ENCODE results near the gene ZNF850. TPM values are rescaled to one million over a fixed set of nuclear protein-coding genes. Genes with fewer than 3 reads are reported as not detected.

ZNF850 gene
- total RNA-seq, 4 donors from 2014 or later: 1.9 to 3.3 (median 2.5) TPM

DNA sequence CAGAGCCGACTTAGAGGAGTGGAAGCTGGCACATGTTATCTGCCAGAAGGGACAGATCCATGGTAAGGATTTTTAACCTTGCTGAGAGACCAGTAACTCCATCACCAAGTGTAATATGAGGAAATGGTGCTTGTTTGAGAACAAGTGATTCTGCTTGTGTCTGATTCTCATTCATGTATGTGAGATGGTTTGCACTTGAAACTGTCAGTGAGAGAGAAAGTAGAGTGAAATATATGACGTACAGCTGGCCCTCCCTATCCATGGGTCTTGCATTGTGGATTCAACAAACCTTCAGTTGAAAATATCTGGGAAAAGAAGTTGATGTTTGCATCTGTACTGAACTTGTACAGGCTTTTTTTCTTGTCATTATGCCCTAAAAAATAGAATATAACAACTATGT, 104.0 kb downstream of the ZNF850 start:
- H3K9me3 ChIP-seq: peaks cover 0 to 29% (median 0%) of the 10 kb centered on the region in 4 donors
- no peaks in the 10 kb centered on the region for H3K27me3 ChIP-seq
- no peak overlapping the region for H3K27ac ChIP-seq
- no peak for DNase-seq
- TF ChIP-seq POLR2A (IDR thresholded peaks at IDR 0.05): no peak
- H3K36me3 ChIP-seq: peaks cover 0 to 16% (median 0%) of the 10 kb centered on the region in 3 donors
- peaks cover 0 to 6% (median 0%) of the 10 kb centered on the region in 4 donors for H3K4me1 ChIP-seq
- H3K4me3 ChIP-seq: no peak overlapping the region

DNA sequence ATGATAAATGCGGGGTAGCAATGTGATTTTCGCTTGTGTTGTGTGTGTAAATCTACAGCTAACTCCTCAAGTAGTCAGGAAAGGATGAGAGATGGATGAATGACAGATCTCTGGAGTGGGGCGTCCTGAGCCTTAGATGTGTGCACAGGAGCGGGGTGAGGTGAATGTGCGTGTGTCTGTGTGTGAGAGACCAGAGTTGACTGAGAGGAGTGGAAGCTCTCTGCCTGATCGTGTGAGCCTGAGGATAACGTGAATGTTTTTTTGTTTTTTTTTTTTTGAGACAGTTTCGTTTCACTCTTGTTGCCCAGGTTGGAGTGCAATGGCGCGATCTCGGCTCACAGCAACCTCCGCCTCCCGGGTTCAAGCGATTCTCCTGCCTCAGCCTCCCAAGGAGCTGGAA, 106.8 kb downstream of the ZNF850 start:
- Histone ChIP-seq H3K4me1 (peaks cover 0 to 6% (median 0%) of the 10 kb centered on the region in 4 donors), H3K27me3 (no peaks in the 10 kb centered on the region), H3K27ac (no peak overlapping the region), H3K4me3 (peak overlapping the region; percentile 55 to 74 (median 65)), H3K9me3 (peaks cover 0 to 18% (median 0%) of the 10 kb centered on the region in 4 donors), H3K36me3 (peaks cover 0 to 37% (median 0%) of the 10 kb centered on the region in 3 donors)
- no peak for DNase-seq
- TF ChIP-seq POLR2A (IDR thresholded peaks at IDR 0.05): no peak
- TF ChIP-seq, protein P1, sequence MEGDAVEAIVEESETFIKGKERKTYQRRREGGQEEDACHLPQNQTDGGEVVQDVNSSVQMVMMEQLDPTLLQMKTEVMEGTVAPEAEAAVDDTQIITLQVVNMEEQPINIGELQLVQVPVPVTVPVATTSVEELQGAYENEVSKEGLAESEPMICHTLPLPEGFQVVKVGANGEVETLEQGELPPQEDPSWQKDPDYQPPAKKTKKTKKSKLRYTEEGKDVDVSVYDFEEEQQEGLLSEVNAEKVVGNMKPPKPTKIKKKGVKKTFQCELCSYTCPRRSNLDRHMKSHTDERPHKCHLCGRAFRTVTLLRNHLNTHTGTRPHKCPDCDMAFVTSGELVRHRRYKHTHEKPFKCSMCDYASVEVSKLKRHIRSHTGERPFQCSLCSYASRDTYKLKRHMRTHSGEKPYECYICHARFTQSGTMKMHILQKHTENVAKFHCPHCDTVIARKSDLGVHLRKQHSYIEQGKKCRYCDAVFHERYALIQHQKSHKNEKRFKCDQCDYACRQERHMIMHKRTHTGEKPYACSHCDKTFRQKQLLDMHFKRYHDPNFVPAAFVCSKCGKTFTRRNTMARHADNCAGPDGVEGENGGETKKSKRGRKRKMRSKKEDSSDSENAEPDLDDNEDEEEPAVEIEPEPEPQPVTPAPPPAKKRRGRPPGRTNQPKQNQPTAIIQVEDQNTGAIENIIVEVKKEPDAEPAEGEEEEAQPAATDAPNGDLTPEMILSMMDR (IDR thresholded peaks at IDR 0.05): no peak

Other genes starting within 250 kb of the ZNF850 start
- 10 to 100 TPM in 2 of 4 donors, 1 to 10 TPM in 2; 5.0 to 18.6 (median 10.8) TPM for gene ZNF260, start 244.5 kb downstream of the ZNF850 start, total RNA-seq
- gene ZNF529, start 199.5 kb downstream of the ZNF850 start, total RNA-seq: 10 to 100 TPM in 1 of 4 donors, 1 to 10 TPM in 3; 4.2 to 14.0 (median 5.8) TPM
- 10 to 100 TPM in 2 of 4 donors, 1 to 10 TPM in 2; 1.2 to 16.5 (median 7.3) TPM for gene ZNF382, start 167.5 kb downstream of the ZNF850 start, total RNA-seq
- gene ZNF461, start 106.0 kb downstream of the ZNF850 start, total RNA-seq: 10 to 100 TPM in 1 of 4 donors, 1 to 10 TPM in 3; 5.4 to 14.9 (median 8.5) TPM
- 10 to 100 TPM in 1 of 4 donors, 1 to 10 TPM in 3; 5.3 to 18.2 (median 8.7) TPM for gene ZNF567, start 85.2 kb downstream of the ZNF850 start, total RNA-seq
- gene ZNF790, start 65.6 kb upstream of the ZNF850 start, total RNA-seq: 1 to 10 TPM; 3.2 to 6.6 (median 4.4) TPM
- gene ZNF345, start 78.1 kb upstream of the ZNF850 start, total RNA-seq: 10 to 100 TPM in 1 of 4 donors, 1 to 10 TPM in 3; 3.0 to 19.8 (median 3.7) TPM
- gene ZNF829, start 143.5 kb upstream of the ZNF850 start, total RNA-seq: 1 to 10 TPM; 1.1 to 2.0 (median 1.8) TPM
- 10 to 100 TPM in 1 of 4 donors, 1 to 10 TPM in 3; 2.7 to 17.3 (median 3.7) TPM for gene ZNF568, start 143.5 kb upstream of the ZNF850 start, total RNA-seq